HEK293 (cell line): Measurements from ENCODE around the gene MED15.

Source experiments
- CTCF ChIA-PET: fragments of 350-600 bp; formaldehyde crosslinking; extraction: SDS; loops from one replicate; lab custom pipeline; 2021; ENCODE audit warnings: antibody characterized with exemption; lab: Yijun Ruan, JAX
- POLR2A ChIA-PET: fragments of 300-600 bp; formaldehyde crosslinking; extraction: SDS; loops from one replicate; lab custom pipeline; 2020; ENCODE audit warnings: antibody characterized with exemption, inconsistent platforms; lab: Yijun Ruan, JAX
- H3K27ac ChIP-seq: fragments of 200-500 bp; sonication (Bioruptor generic); 2 replicates; pipeline ENCODE4 v1.5.1; 2014; ENCODE audit warnings: low read depth, low read length, control low read depth, inconsistent platforms; ENCODE audit errors: extremely low read depth
- H3K36me3 ChIP-seq, 2 experiments: fragments of 200-500 bp in 1 of 2; sonication (Bioruptor generic) in 1 of 2; 1 replicate in 1 of 2; 2 replicates in 1 of 2; pipeline ENCODE4 v1.5.1; 2014 to 2017; ENCODE audit warnings: inconsistent platforms in 2 of 2, low read length in 2 of 2; ENCODE audit not compliant: control insufficient read depth in 2 of 2, insufficient read depth in 1 of 2
- H3K4me1 ChIP-seq: fragments of 200-500 bp; sonication (Bioruptor generic); 2 replicates; pipeline ENCODE4 v1.5.1; 2014; ENCODE audit warnings: mild to moderate bottlenecking, low read length, inconsistent platforms; ENCODE audit not compliant: control insufficient read depth, insufficient read depth
- H3K4me3 ChIP-seq: 2 replicates; pipeline ENCODE4 v1.5.1; 2011; ENCODE audit warnings: low read depth, mild to moderate bottlenecking, control low read depth, low read length, moderate library complexity
- H3K9me3 ChIP-seq: fragments of 200-500 bp; sonication (Bioruptor generic); 2 replicates; pipeline ENCODE4 v1.5.1; 2014; ENCODE audit warnings: low read depth, low read length, inconsistent platforms; ENCODE audit not compliant: control insufficient read depth, insufficient read depth
- FEZF1 ChIP-seq: fragments of 450-650 bp; formaldehyde crosslinking; IDR thresholded peaks from 2 replicates; pipeline ENCODE4 v1.5.1; 2016; ENCODE audit warnings: missing biosample characterization, missing genetic modification characterization
- OSR2 ChIP-seq: fragments of 450-650 bp; formaldehyde crosslinking; IDR thresholded peaks from 2 replicates; pipeline ENCODE4 v1.5.1; 2016; ENCODE audit warnings: missing biosample characterization, missing genetic modification characterization
- SALL2 ChIP-seq: fragments of 450-650 bp; formaldehyde crosslinking; IDR thresholded peaks from 2 replicates; pipeline ENCODE4 v1.5.0; 2017; ENCODE audit warnings: missing biosample characterization, mild to moderate bottlenecking, missing genetic modification characterization, borderline replicate concordance
- SCRT1 ChIP-seq: fragments of 450-650 bp; formaldehyde crosslinking; IDR thresholded peaks from 2 replicates; pipeline ENCODE4 v1.5.1; 2016; ENCODE audit warnings: missing biosample characterization, missing genetic modification characterization, borderline replicate concordance
- TCF7L2 ChIP-seq: IDR thresholded peaks from 2 replicates; pipeline ENCODE4 v1.6.1; 2011; ENCODE audit warnings: low read depth, mild to moderate bottlenecking, inconsistent platforms, low read length, moderate library complexity, borderline replicate concordance
- WT1 ChIP-seq: fragments of 450-650 bp; formaldehyde crosslinking; IDR thresholded peaks from 2 replicates; pipeline ENCODE4 v1.5.1; 2016; ENCODE audit warnings: missing biosample characterization, missing genetic modification characterization
- ZBTB17 ChIP-seq: fragments of 450-650 bp; formaldehyde crosslinking; IDR thresholded peaks from 2 replicates; pipeline ENCODE4 v1.5.1; 2016; ENCODE audit warnings: missing biosample characterization, missing genetic modification characterization
- ZEB2 ChIP-seq: fragments of 450-650 bp; formaldehyde crosslinking; IDR thresholded peaks from 2 replicates; pipeline ENCODE4 v1.5.1; 2016; ENCODE audit warnings: missing biosample characterization, missing genetic modification characterization
- ZNF121 ChIP-seq: fragments of 450-650 bp; formaldehyde crosslinking; IDR thresholded peaks from 2 replicates; pipeline ENCODE4 v1.5.1; 2016; ENCODE audit warnings: missing biosample characterization, missing genetic modification characterization
- ZNF16 ChIP-seq: fragments of 450-650 bp; formaldehyde crosslinking; IDR thresholded peaks from 2 replicates; pipeline ENCODE4 v1.5.1; 2016; ENCODE audit warnings: low read depth, missing biosample characterization, missing genetic modification characterization
- ZNF175 ChIP-seq: fragments of 450-650 bp; formaldehyde crosslinking; IDR thresholded peaks from 2 replicates; pipeline ENCODE4 v1.5.1; 2016; ENCODE audit warnings: missing biosample characterization, missing genetic modification characterization
- ZNF184 ChIP-seq: fragments of 450-650 bp; IDR thresholded peaks from 2 replicates; pipeline ENCODE4 v1.5.1; 2018; ENCODE audit warnings: missing biosample characterization, mild to moderate bottlenecking, missing genetic modification characterization
- ZNF24 ChIP-seq: fragments of 450-650 bp; formaldehyde crosslinking; IDR thresholded peaks from 2 replicates; pipeline ENCODE4 v1.5.1; 2016; ENCODE audit warnings: missing biosample characterization, missing genetic modification characterization
- ZNF324 ChIP-seq: fragments of 450-650 bp; formaldehyde crosslinking; IDR thresholded peaks from 2 replicates; pipeline ENCODE4 v1.5.1; 2016; ENCODE audit warnings: missing biosample characterization, missing genetic modification characterization
- ZNF37A ChIP-seq: fragments of 450-650 bp; IDR thresholded peaks from 2 replicates; pipeline ENCODE4 v1.5.1; 2018; ENCODE audit warnings: missing biosample characterization, missing genetic modification characterization
- ZNF529 ChIP-seq: fragments of 450-650 bp; formaldehyde crosslinking; IDR thresholded peaks from 2 replicates; pipeline ENCODE4 v1.5.1; 2017; ENCODE audit warnings: missing genetic modification characterization, missing biosample characterization; ENCODE audit not compliant: insufficient replicate concordance
- ZNF549 ChIP-seq: fragments of 450-650 bp; IDR thresholded peaks from 2 replicates; pipeline ENCODE4 v1.5.1; 2018; ENCODE audit warnings: missing biosample characterization, missing genetic modification characterization, mild to moderate bottlenecking, inconsistent platforms, moderate library complexity
- ZNF624 ChIP-seq: fragments of 450-650 bp; formaldehyde crosslinking; IDR thresholded peaks from 2 replicates; pipeline ENCODE4 v1.5.1; 2017; ENCODE audit warnings: missing biosample characterization, missing genetic modification characterization
- ZNF629 ChIP-seq: fragments of 450-650 bp; formaldehyde crosslinking; IDR thresholded peaks from 2 replicates; pipeline ENCODE4 v1.5.1; 2017; ENCODE audit warnings: missing biosample characterization, missing genetic modification characterization
- ZNF670 ChIP-seq: fragments of 450-650 bp; formaldehyde crosslinking; IDR thresholded peaks from 2 replicates; pipeline ENCODE4 v1.5.1; 2016; ENCODE audit warnings: missing biosample characterization, missing genetic modification characterization, low read depth
- ZNF76 ChIP-seq: fragments of 450-650 bp; formaldehyde crosslinking; IDR thresholded peaks from 2 replicates; pipeline ENCODE4; 2016; ENCODE audit warnings: low read depth, missing biosample characterization, missing genetic modification characterization, borderline replicate concordance
- ZNF777 ChIP-seq: fragments of 450-650 bp; formaldehyde crosslinking; IDR thresholded peaks from 2 replicates; pipeline ENCODE4 v1.5.1; 2017; ENCODE audit warnings: missing biosample characterization, missing genetic modification characterization, borderline replicate concordance
- ZNF830 ChIP-seq: fragments of 450-650 bp; IDR thresholded peaks from 2 replicates; pipeline ENCODE4 v1.5.0; 2018; ENCODE audit warnings: missing biosample characterization, missing genetic modification characterization, low read depth, mild to moderate bottlenecking, moderate library complexity
- ZXDB ChIP-seq: fragments of 450-650 bp; formaldehyde crosslinking; IDR thresholded peaks from 2 replicates; pipeline ENCODE4 v1.5.1; 2016; ENCODE audit warnings: missing biosample characterization, missing genetic modification characterization
- TF ChIP-seq, protein P1 (sequence below): fragments of 450-650 bp; formaldehyde crosslinking; IDR thresholded peaks from 2 replicates; pipeline ENCODE4; 2016; ENCODE audit warnings: missing biosample characterization, missing genetic modification characterization
- TF ChIP-seq, protein P2 (sequence below): fragments of 450-650 bp; formaldehyde crosslinking; IDR thresholded peaks from 2 replicates; pipeline ENCODE4 v1.5.1; 2016; ENCODE audit warnings: missing biosample characterization, missing genetic modification characterization

Gene MED15

DNA sequence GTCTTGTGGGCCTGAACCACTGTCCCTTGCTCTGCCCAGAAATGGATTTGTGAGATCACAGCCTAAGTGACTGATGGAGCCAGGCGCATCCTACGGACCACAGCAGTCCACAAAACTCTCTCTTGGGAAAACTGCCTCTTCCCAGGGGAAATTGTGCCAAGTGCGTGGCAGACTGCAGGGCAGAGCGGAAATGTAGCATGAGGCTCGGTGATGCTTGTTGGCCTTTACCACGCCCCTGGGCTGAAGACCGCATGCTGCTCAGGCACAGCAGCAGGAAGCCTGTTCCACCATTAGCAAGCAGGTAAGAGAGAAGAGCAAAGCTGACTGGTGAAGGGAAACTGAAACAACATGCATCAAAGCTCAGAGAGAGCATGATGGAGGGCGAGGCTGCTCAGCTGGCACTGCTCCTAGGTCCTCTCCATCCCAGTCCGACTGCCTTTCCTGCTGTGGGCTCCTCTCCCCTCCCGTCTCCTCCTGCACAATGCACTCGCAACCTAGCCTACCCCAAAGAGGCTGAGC lies 43.3 kb upstream of the MED15 start (continued):
- TF ChIP-seq, protein P1, sequence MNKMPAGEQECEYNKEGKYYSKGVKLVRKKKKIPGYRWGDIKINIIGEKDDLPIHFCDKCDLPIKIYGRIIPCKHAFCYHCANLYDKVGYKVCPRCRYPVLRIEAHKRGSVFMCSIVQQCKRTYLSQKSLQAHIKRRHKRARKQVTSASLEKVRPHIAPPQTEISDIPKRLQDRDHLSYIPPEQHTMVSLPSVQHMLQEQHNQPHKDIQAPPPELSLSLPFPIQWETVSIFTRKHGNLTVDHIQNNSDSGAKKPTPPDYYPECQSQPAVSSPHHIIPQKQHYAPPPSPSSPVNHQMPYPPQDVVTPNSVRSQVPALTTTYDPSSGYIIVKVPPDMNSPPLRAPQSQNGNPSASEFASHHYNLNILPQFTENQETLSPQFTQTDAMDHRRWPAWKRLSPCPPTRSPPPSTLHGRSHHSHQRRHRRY (tag by site-specific recombination): no peak
- no peak for TF ChIP-seq SALL2 (tag by site-specific recombination)
- no peak for TF ChIP-seq ZNF24

DNA sequence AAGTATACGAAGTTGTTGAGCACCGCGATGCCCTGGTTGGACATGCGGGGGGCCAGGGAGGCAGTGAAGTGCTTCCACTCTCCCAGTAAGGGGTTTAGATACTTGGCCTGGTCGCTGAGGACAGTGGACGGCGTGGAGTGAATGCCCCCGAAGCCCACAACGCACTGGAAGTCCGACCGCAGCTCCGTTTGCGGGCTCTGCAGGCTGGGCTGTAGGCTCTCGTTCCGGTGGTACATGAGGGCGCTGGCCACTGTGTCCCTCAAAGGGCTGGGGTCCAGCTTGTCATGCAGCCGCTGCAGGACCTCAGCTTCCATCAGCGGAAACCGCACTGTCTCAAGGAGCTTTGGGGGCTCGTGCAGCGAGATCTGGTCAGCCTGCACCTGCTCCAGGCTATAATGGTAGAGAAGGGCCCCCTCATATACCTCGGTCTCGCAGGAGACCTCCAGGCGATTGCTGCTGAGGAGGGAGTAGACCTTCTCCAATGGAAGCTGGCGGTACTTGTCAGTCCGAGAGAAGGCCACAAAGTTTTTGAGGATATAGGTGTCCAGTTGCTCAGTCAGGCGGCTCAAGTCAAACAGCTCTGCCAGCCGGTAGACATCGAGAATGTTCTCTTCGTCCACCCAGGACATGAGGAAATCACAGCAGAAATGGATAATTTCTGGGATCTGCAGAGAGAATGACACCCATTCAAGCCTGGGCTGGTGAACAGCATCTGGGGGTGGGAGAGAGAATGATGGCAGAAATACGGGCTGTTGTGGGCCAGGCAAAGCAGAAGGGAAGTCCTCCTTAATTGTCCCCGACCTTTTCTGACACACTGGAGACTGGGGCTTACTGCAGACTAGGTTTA lies 42.3 kb upstream of the MED15 start:
- Histone ChIP-seq H3K36me3 (peaks cover 0 to 68% of the 10 kb centered on the region in 2 experiments; a peak in 2 of 3 replicates), H3K4me3 (no peak overlapping the region), H3K9me3 (no peaks in the 10 kb centered on the region), H3K27ac (no peak overlapping the region), H3K4me1 (no peaks in the 10 kb centered on the region)
- no peak for TF ChIP-seq OSR2
- TF ChIP-seq ZNF16 (tag by site-specific recombination): no peak
- TF ChIP-seq ZNF121 (tag by site-specific recombination): no peak
- no peak for TF ChIP-seq ZNF777 (tag by site-specific recombination)
- TF ChIP-seq ZNF624 (tag by site-specific recombination): no peak
- POLR2A ChIA-PET: no interaction called here
- CTCF ChIA-PET: interaction anchor here (1.0 to 1.3 kb wide), 2 partner anchors 8 to 46 kb away, joined by 3 to 4 read pairs; no protein-coding TSS in a partner anchor

DNA sequence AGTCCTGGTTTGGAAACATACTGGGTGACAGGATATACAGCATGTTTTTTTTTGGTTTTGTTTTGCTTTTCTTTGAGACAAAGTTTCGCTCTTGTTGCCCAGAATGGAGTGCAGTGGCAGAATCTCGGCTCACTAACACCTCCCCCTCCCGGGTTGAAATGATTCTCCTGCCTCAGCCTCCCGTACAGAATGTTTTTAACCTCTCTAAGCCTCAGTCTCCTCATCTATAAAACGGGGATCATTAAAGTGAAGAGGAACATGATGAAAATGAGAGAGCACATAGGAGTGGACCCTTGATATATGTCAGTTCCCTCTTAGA lies 41.7 kb upstream of the MED15 start:
- CTCF ChIA-PET: no interaction called here
- Histone ChIP-seq H3K27ac (no peak overlapping the region), H3K4me3 (no peak overlapping the region), H3K36me3 (peaks cover 0 to 71% of the 10 kb centered on the region in 2 experiments; a peak in 2 of 3 replicates), H3K9me3 (no peaks in the 10 kb centered on the region), H3K4me1 (no peaks in the 10 kb centered on the region)
- TF ChIP-seq ZNF670 (tag by site-specific recombination) (no peak), ZXDB (tag by site-specific recombination) (no peak), WT1 (no peak), ZNF24 (no peak), ZNF549 (tag by site-specific recombination) (no peak), SCRT1 (tag by site-specific recombination) (no peak), ZNF629 (tag by site-specific recombination) (no peak), FEZF1 (no peak), ZNF76 (tag by site-specific recombination) (no peak)
- TF ChIP-seq, all 188 proteins: peak for 0
- POLR2A ChIA-PET: no interaction called here

DNA sequence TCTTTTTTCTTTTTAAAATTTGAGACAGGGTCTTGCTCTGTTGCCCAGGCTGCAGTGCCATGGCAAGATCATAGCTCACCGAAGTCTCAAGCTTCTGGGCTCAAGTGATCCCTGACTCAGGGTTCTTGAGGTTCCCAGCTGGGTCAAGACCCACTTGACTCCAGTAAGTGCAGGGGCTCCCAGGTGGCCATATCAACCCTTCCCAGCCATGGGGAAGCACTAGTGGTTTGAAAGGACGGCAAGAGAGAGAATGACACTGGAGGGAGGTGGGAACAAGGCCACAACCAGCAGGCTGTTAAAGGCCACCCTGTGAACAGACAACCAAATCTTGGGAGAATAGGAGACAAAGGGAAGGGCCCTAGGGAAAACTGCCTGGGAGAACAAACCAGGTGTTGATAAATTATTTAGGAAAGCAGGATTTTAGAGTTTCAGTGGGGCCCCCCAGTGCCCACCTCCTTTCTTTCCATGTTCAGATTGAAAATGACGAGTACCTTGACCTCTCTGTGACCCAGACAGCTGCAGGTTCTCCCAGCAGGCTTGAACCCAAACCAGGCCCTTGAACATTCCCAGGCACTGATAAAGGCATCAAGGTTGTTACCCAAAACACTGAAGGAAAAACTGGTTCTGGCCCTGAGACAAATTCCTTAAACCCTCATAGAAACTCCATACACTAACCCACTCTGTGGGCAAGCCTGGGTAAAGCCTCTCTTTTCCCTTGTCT lies 40.6 kb upstream of the MED15 start:
- POLR2A ChIA-PET: no interaction called here
- no peaks in the 10 kb centered on the region for H3K9me3 ChIP-seq
- peaks cover 0 to 77% of the 10 kb centered on the region in 2 experiments; a peak in 2 of 3 replicates for H3K36me3 ChIP-seq
- CTCF ChIA-PET: interaction anchor here (0.6 kb wide), 2 partner anchors 10 to 49 kb away, joined by 3 to 4 read pairs; no protein-coding TSS in a partner anchor
- H3K4me3 ChIP-seq: no peak overlapping the region
- H3K4me1 ChIP-seq: no peaks in the 10 kb centered on the region
- H3K27ac ChIP-seq: no peak overlapping the region
- TF ChIP-seq, protein P1 (tag by site-specific recombination): no peak
- TF ChIP-seq ZNF529 (tag by site-specific recombination) (no peak), ZNF830 (tag by site-specific recombination) (no peak), ZNF175 (tag by site-specific recombination) (no peak), ZNF37A (tag by site-specific recombination) (no peak), FEZF1 (no peak), ZXDB (tag by site-specific recombination) (no peak), WT1 (no peak), TCF7L2 (no peak), ZBTB17 (no peak), ZEB2 (tag by site-specific recombination) (no peak), ZNF324 (no peak), ZNF184 (no peak)
- TF ChIP-seq, protein P2, sequence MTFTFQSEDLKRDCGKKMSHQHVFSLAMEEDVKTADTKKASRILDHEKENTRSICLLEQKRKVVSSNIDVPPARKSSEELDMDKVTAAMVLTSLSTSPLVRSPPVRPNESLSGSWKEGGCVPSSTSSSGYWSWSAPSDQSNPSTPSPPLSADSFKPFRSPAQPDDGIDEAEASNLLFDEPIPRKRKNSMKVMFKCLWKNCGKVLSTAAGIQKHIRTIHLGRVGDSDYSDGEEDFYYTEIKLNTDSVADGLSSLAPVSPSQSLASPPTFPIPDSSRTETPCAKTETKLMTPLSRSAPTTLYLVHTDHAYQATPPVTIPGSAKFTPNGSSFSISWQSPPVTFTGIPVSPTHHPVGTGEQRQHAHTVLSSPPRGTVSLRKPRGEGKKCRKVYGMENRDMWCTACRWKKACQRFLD (tag by site-specific recombination): no peak
